Mammary epithelial cell (primary cell): Measurements from ENCODE around the gene CISH.

ENCODE experiments used
- CTCF ChIP-seq, 2 donors: IDR thresholded peaks in 1 of 2; conservative IDR thresholded peaks in 1 of 2; 2 replicates each; pipeline ENCODE4 v1.5.1; 2011 to 2012; ENCODE audit warnings: inconsistent platforms in 2 of 2, low read length in 2 of 2, mild to moderate bottlenecking in 2 of 2, control low read depth in 1 of 2, low read depth in 1 of 2; ENCODE audit not compliant: insufficient read depth in 1 of 2; ENCODE audit errors: extremely low read depth in 1 of 2
- EZH2 ChIP-seq: IDR thresholded peaks from 2 replicates; pipeline ENCODE4 v1.6.1; 2012; ENCODE audit warnings: low read length, inconsistent platforms, borderline replicate concordance

DNA sequence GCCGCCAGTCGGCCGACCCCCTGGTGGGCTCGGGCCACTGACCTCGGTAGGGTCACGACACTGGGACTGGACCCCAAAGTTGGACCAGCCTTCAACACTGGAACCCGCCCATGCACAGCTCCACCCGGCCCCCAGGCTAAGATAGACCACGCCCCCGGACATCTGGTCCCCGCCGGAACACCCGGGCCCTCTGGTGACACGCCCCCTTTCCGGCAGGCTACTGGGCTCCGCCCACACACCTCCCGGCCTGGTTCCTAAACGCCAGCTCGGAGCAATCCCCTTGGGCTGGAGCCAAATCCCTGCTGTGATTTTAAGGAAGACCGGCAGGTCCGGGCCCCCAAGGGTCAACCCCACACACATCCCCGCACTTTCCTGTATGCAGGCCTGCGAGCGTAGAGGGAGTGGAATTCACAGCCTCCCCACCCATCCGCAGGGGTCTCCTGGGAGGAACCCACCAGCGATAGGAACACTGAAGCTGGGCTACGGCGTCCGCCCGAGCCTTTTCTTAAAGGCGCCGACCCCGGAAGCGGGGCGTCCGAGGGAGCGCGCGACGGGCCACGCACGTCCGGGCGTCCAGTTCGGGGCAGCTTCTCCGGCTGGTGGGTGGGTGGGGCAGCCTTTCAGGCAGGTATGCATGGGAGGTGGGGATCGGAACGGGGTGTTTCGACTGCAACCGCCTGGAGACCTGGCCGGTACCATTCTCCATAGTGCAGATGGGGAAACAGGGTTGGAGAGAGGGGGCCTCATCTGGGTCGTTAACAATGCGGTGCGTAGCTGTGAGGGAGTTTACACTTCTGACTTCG is 42.4 kb downstream of the CISH start, which contains the start of gene HEMK1:
- TF ChIP-seq EZH2 (no peak), CTCF (conservative IDR thresholded peaks at IDR 0.05 in 1 of 2, IDR thresholded peaks at IDR 0.05 in 1 of 2; ENCODE audit: extremely low read depth in 1 of 2, insufficient read depth in 1 of 2, low read depth in 1 of 2, low read length in 2 of 2) (no peak)
